Mesenteric fat pad (tissue), 1 donor: ENCODE results near the gene BCL2L1. TPM values are rescaled to one million over a fixed set of nuclear protein-coding genes. Genes with fewer than 3 reads are reported as not detected.

Experiments
- DNase-seq: peaks from one replicate; pipeline ENCODE4 v3.0.0-alpha.2; 2020; ENCODE audit warnings: low spot score
- total RNA-seq: library from RNA; stranded (reverse); fragmentation: NEBNext Ultra II Directional; extraction: Animal tissue kit (Norgen Biotek cat#: 25700); gene quantifications from one replicate; pipeline ENCODE4 v1.2.1, GENCODE V29; 2021
- donor health status: DM: yes; HTN: yes; CAD: no.

BCL2L1 gene
- total RNA-seq, 1 donor from 2014 or later: 135 TPM

- no peak for DNase-seq
Observed at GRCh38 chr20:31711179-31712111, 11.2 kb downstream of the BCL2L1 start.

- DNase-seq: no peak
Observed at GRCh38 chr20:31710423-31711108, 12.1 kb downstream of the BCL2L1 start.

GRCh38 chr20:31709939-31710338, 12.7 kb downstream of the BCL2L1 start:
- DNase-seq: no peak

- no peak for DNase-seq
Observed at GRCh38 chr20:31708736-31709534, 13.7 kb downstream of the BCL2L1 start.

- no peak for DNase-seq
Observed at GRCh38 chr20:31707994-31708735, 14.5 kb downstream of the BCL2L1 start.

- no peak for DNase-seq
Observed at GRCh38 chr20:31707258-31707615, 15.4 kb downstream of the BCL2L1 start.

- no peak for DNase-seq
Observed at GRCh38 chr20:31706607-31707257, 15.9 kb downstream of the BCL2L1 start.

- no peak for DNase-seq
Observed at GRCh38 chr20:31705598-31706597, 16.8 kb downstream of the BCL2L1 start.

- DNase-seq: no peak
Observed at GRCh38 chr20:31705191-31705590, 17.5 kb downstream of the BCL2L1 start.

- DNase-seq: no peak
Observed at GRCh38 chr20:31704225-31705119, 18.2 kb downstream of the BCL2L1 start.

GRCh38 chr20:31701591-31701990, 21.1 kb downstream of the BCL2L1 start:
- DNase-seq: no peak

GRCh38 chr20:31700747-31701146, 21.9 kb downstream of the BCL2L1 start:
- DNase-seq: no peak

- no peak for DNase-seq
Observed at GRCh38 chr20:31699801-31700728, 22.6 kb downstream of the BCL2L1 start.

- DNase-seq: no peak
Observed at GRCh38 chr20:31698803-31699718, 23.6 kb downstream of the BCL2L1 start.

GRCh38 chr20:31698243-31698802, 24.3 kb downstream of the BCL2L1 start:
- no peak for DNase-seq
